Measurements from ENCODE around the gene DBNL. TPM values are rescaled to one million over a fixed set of nuclear protein-coding genes. Genes with fewer than 3 reads are reported as not detected.

DBNL gene
- total RNA-seq, 1 donor from 2014 or later, result 200 TPM

- no peak for DNase-seq (ENCODE audit: low read depth, low spot score)
These were observed 17.2 kb downstream of the DBNL start for GRCh38 chr7:44061645-44062179.

GRCh38 chr7:44062180-44062902 lies 17.8 kb downstream of the DBNL start:
- no peak for DNase-seq (ENCODE audit: low read depth, low spot score)

- no peak for DNase-seq (ENCODE audit: low read depth, low spot score)
These were observed 18.4 kb downstream of the DBNL start for GRCh38 chr7:44062903-44063295.

GRCh38 chr7:44063547-44063893 lies 19.0 kb downstream of the DBNL start:
- DNase-seq (ENCODE audit: low read depth, low spot score), result no peak

- no peak for DNase-seq (ENCODE audit: low read depth, low spot score)
These were observed 19.6 kb downstream of the DBNL start for GRCh38 chr7:44063894-44064651.

DNA sequence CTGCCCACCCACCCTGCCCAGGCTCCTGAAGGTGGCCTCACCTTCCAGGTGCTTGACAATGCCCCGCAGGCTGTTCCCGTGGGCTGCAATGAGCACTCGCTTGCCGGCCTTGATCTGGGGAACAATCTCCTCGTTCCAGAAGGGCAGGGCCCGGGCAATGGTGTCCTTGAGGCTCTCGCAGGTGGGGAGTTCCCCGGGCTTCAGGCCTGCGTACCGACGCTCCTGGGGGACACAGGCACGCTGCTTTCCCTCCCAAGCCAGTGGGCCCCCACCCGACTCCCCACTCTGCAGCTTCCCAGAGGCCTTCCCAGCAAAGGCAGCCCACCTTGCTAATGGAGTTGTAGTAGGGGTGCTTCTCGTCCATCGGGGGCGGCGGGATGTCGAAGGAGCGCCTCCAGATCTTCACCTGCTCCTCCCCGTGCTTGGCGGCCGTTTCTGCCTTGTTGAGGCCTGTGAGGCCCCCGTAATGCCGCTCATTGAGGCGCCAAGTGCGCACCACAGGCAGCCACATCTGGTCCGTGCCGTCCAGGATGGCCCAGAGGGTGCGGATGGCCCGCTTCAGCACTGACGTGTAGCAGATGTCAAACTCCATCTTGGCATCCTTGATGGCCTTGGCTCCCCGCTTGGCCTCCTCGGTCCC lies 20.4 kb downstream of the DBNL start:
- DNase-seq (ENCODE audit: low read depth, low spot score), result no peak

DNA sequence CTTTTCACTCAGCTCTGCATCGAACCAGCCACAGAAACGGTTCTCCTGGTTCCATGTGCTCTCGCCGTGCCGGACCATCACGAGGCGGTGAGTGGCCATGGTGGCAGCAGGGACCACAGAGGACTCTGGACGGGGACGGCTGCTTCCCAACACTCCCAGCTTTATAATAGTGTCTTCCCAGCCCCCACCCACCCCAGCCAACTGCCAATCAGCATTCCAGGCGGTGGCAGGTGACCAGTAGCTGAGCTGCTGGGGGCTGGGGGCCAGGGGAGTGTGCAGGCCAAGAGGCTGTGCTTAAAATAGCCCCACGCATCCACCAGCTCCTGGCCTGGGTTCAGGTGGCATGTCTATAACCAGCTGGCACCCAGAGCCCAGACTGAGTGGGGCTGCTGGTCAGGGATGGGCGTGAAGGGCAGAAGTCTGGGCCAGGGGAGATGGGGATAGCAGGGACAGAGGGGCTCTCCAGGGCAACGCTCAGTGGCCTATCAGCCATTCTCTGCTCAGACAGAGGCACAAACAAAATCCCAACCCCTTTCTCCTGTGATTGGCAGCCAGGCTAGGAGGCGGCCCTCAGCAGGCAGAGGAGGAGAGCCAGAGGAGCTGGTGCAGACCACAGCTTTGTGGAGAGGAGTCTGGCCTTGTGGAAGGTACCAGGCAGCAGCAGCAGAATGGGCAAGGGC lies 21.1 kb downstream of the DBNL start, which contains the start of gene PGAM2:
Gene PGAM2 (minus strand): TSS at position 137 of the 680 bp plus-strand sequence. CDS start 38 bp downstream, at position 99.
- DNase-seq (ENCODE audit: low read depth, low spot score), result no peak

- no peak for DNase-seq (ENCODE audit: low read depth, low spot score)
These were observed 21.6 kb downstream of the DBNL start for GRCh38 chr7:44066111-44066460.

GRCh38 chr7:44066494-44067063 lies 22.1 kb downstream of the DBNL start:
- no peak for DNase-seq (ENCODE audit: low read depth, low spot score)

GRCh38 chr7:44067064-44067951 lies 22.8 kb downstream of the DBNL start:
- no peak for DNase-seq (ENCODE audit: low read depth, low spot score)

- no peak for DNase-seq (ENCODE audit: low read depth, low spot score)
These were observed 23.6 kb downstream of the DBNL start for GRCh38 chr7:44068054-44068453.

DNA sequence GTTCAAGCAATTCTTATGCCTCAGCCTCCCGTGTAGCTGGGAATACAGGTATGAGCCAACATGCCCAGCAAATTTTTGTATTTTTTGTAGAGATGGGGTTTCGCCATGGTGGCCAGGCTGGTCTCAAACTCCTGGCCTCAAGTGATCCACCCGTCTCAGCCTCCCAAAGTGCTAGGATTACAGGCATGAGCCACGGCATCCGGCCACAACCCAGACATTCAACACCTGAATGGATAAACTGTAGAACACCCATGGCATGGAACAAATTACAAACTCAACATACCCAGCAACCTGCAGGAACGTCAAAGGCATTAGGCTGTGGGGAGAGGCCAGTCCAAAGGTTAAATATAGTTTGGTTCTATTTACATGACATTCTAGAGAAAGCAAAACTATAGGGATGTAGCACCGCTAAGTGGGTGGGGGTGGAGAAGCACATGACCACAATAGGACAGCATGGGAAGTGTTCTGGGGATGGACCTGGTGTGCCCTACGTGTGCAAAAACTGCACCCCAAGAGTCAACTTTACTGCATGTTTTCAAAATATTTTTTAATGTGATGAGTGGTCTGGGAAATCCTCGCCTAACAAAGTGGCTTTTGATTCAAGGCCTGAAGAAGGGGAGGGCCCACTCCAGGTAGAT lies 27.3 kb downstream of the DBNL start:
- no peak for DNase-seq (ENCODE audit: low read depth, low spot score)

DNA sequence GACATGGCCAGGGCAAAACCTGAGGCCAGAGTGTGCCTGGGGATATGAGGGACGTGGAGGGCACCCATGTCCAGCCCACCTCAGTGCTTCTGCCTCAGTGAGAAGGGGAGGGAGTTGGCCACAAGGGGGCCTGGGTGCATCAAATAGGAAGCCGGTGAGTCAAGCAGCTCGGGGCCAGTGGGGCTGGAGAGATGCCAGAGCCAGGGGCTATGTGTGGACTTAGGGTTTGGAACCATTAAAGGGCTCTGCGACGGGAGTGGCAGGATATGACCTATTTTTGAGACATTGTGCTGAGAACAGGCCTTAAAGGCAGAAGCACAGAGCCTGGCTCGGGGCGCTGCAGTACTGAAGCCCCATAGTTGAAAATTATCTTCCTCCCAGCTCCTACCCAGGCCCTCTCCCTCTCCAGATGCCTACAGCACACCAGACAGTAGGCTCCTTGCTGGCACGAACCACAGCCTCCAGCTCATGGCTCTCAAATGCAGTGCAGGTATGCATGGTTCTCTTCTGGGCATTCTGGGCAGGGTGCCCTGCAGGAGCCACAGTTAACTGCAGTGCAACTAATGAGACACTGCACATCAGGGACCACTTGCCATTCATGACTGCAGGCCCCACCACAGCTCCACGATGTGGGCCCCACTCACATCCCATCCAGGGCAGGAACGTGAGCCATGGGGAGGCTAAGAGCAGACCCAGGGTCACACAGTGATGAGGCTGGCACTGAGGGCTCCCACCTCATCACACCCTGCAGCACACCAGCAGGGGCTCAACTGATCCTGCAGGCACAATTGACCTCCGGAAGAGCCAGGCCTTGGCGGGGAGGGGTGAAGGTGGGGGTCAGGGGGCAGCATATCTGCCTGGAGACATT lies 28.1 kb downstream of the DBNL start:
- DNase-seq (ENCODE audit: low read depth, low spot score), result peak; percentile 78

- DNase-seq (ENCODE audit: low read depth, low spot score), result peak; percentile 59
These were observed 29.3 kb downstream of the DBNL start for GRCh38 chr7:44073664-44074348.

GRCh38 chr7:44074349-44074695 lies 29.8 kb downstream of the DBNL start:
- DNase-seq (ENCODE audit: low read depth, low spot score), result no peak

- no peak for DNase-seq (ENCODE audit: low read depth, low spot score)
These were observed 31.0 kb downstream of the DBNL start for GRCh38 chr7:44075296-44076075.

DNA sequence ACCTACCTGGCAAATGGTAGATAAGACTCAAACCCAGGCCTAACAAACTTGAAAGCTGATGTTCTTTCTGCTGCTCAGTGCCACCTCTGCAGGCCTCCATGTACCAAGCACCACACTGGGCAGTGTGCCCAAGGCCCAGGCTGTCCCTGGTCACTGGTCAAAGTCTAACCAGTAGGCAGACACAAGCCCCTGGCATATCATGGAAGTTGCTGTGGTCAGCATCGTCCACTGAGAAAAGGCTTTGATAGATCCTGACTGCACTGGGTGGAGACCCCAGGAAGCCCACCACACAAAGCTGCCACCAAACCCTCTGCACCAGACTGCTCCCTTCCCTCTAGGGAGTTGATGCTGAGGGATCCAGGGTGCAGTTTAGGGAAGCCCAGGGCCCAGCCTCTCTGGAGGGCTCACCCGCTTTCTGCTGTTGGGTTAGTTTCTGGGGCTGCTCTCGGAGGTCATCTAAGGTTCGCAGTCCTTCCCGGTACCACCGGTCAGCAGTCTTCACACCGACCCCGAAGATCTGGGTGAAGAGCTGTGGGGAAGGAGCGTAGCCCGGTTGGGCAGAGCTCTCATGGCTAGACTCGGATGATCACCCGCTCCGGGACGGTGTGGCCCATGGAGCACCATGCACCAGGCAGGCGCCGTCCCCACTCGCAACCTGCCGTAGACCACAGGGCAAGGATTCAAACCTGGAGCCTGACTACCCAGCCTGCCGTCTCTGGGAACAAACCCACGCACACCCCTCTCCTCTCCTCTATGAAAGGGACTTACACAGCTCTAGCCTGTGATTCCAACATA lies 31.8 kb downstream of the DBNL start:
- DNase-seq (ENCODE audit: low read depth, low spot score), result no peak

Data from pulmonary artery endothelial cell (primary cell).